Erythroblast (primary cell): ENCODE results near the gene GLRA2.

Source experiments
- GATA1 ChIP-seq: IDR thresholded peaks from 2 replicates; pipeline ENCODE4 v1.6.1; 2011; ENCODE audit warnings: low read depth, mild to moderate bottlenecking, control low read depth, low read length, moderate library complexity
- POLR2A ChIP-seq: IDR thresholded peaks from 2 replicates; pipeline ENCODE4 v1.6.1; 2011; ENCODE audit warnings: mild to moderate bottlenecking, low read length

DNA sequence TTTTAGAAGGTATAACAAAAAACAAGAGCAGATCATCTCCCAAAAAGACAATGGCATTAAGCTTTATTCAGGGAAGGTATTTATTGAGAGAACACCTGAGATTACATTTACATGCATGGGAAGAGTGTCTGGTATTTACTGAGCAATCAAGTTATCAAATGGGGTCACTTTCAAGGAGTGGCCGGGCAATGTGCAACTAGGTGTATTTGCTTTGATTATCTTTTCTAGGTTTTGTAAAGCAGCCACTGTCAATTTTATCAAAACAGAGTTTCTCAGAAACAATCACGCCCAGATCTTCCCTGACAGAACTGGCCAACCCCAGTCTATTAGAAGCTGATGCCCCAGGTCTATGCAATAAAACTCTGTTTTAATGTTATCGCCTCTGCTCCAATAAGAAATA is 169.5 kb downstream of the GLRA2 start:
- TF ChIP-seq POLR2A (no peak), GATA1 (no peak)
